ENCODE results near the gene CPPED1. TPM values are rescaled to one million over a fixed set of nuclear protein-coding genes. Genes with fewer than 3 reads are reported as not detected.

CPPED1 gene
- total and polyA plus RNA-seq, 2 of the 4 experiments (the other 2 are of a cell fraction) = 5.1 to 6.5 TPM

DNA sequence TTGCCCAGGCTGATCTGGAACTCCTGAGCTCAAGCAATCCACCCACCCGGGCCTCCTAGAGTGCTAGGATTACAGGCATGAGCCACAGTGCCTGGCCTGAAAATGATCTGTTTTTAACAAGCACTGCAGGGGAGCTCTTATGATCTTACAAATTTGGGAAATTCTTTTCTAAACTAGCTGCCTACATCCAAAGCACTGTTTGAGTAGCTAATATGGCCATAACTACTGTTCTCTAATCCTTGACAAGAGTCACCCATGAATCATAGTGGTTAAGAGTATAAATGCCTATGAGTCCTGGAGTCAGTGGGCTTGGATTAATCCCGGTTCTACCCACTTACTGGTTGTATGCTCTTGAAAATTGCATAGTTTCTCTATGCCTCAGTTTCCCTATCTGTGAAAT, 1.4 kb upstream of the CPPED1 start:
- Histone ChIP-seq H3K27ac (ENCODE audit: insufficient read depth, low read length) (no peak overlapping the region), H2AFZ (replicated peaks; ENCODE audit: low read length, poor library complexity) (no peak overlapping the region), H4K5ac (ENCODE audit: low read depth, low read length) (no peak overlapping the region), H2BK5ac (ENCODE audit: low read depth, low read length, poor library complexity, severe bottlenecking) (no peak overlapping the region), H3K4me1 (ENCODE audit: control insufficient read depth, insufficient read depth, low read length) (peaks cover 4% of the 10 kb centered on the region), H3K4ac (ENCODE audit: low read depth, low read length) (no peak overlapping the region), H3K56ac (ENCODE audit: extremely low read depth, insufficient read depth, low read length) (no peak overlapping the region), H2BK15ac (ENCODE audit: low read depth, low read length) (no peak overlapping the region), H3K4me2 (ENCODE audit: low read depth, low read length) (no peak overlapping the region), H3K27me3 (ENCODE audit: control insufficient read depth, insufficient read depth, low read length) (no peaks in the 10 kb centered on the region), H3K9me3 (ENCODE audit: control insufficient read depth, insufficient read depth, low read length) (no peaks in the 10 kb centered on the region), H2BK120ac (ENCODE audit: low read depth, low read length) (no peak overlapping the region), H2AK5ac (ENCODE audit: low read depth, low read length) (no peak overlapping the region), H3K14ac (replicated peaks; ENCODE audit: low read depth, low read length) (no peak overlapping the region), H3K36me3 (ENCODE audit: control insufficient read depth, insufficient read depth, low read length) (no peaks in the 10 kb centered on the region), H3K9ac (ENCODE audit: low read depth, low read length) (no peak overlapping the region), H4K8ac (ENCODE audit: low read depth in 2 of 2, low read length in 2 of 2) (no peak overlapping the region), H3K79me1 (ENCODE audit: low read depth in 1 of 2, low read length in 2 of 2) (peaks cover 4 to 9% of the 10 kb centered on the region in 2 experiments; a peak in 3 of 4 replicates), H3K23ac (ENCODE audit: low read depth, low read length) (no peak overlapping the region), H4K20me1 (ENCODE audit: insufficient read depth, low read length) (no peaks in the 10 kb centered on the region), H2AK9ac (replicated peaks; ENCODE audit: low read depth, low read length, poor library complexity) (no peak overlapping the region), H4K91ac (ENCODE audit: insufficient read depth, low read depth, low read length) (no peak overlapping the region), H3K9me1 (ENCODE audit: insufficient read depth, low read length) (no peaks in the 10 kb centered on the region), H3K18ac (ENCODE audit: low read depth, low read length) (no peak overlapping the region), H3K4me3 (ENCODE audit: insufficient read depth, low read depth, low read length) (no peak overlapping the region), H2BK20ac (ENCODE audit: low read depth, low read length) (no peak overlapping the region)
- BruUV-seq (replicated peaks) = no TSS peak
- ChIA-PET CTCF (no interaction called here), POLR2A (ENCODE audit: unreplicated experiment) (no interaction called here)
- DNase-seq (no peak), ATAC-seq (ENCODE audit: low read depth) (no peak)
- dilution Hi-C loops (cut with HindIII; ENCODE audit: low sequenced_read_pairs, unreplicated experiment) (no loop called here), in situ Hi-C loops (cut with MboI; ENCODE audit: low sequenced_read_pairs) (no loop called here), intact Hi-C loops (cut with micrococcal nuclease) (no loop called here)
- no CpG with 5 or more reads among the region's 2 CpGs for WGBS, 2 experiments (ENCODE audit: extremely low coverage in 2 of 2, insufficient read length in 1 of 2)
- TF ChIP-seq NFE2L2 (IDR thresholded peaks at IDR 0.05; ENCODE audit: low read depth, low read length) (no peak), RFX5 (IDR thresholded peaks at IDR 0.05; ENCODE audit: low read depth, low read length) (no peak), BHLHE40 (IDR thresholded peaks at IDR 0.05; ENCODE audit: low read depth, low read length) (no peak), FOS (IDR thresholded peaks at IDR 0.05; ENCODE audit: low read depth, low read length) (no peak), RCOR1 (IDR thresholded peaks at IDR 0.05; ENCODE audit: insufficient replicate concordance, low read length) (no peak), POLR2A (IDR thresholded peaks at IDR 0.05; ENCODE audit: low read depth, low read length) (no peak), SMC3 (IDR thresholded peaks at IDR 0.05; ENCODE audit: low read depth, low read length) (no peak), MAZ (IDR thresholded peaks at IDR 0.05; ENCODE audit: borderline replicate concordance, low read depth, low read length) (no peak), CHD1 (IDR thresholded peaks at IDR 0.05; ENCODE audit: low read depth, low read length) (no peak)
- TF ChIP-seq, protein P1, sequence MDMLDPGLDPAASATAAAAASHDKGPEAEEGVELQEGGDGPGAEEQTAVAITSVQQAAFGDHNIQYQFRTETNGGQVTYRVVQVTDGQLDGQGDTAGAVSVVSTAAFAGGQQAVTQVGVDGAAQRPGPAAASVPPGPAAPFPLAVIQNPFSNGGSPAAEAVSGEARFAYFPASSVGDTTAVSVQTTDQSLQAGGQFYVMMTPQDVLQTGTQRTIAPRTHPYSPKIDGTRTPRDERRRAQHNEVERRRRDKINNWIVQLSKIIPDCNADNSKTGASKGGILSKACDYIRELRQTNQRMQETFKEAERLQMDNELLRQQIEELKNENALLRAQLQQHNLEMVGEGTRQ (IDR thresholded peaks at IDR 0.05; ENCODE audit: low read depth, low read length) = no peak
- TF ChIP-seq, protein P2, sequence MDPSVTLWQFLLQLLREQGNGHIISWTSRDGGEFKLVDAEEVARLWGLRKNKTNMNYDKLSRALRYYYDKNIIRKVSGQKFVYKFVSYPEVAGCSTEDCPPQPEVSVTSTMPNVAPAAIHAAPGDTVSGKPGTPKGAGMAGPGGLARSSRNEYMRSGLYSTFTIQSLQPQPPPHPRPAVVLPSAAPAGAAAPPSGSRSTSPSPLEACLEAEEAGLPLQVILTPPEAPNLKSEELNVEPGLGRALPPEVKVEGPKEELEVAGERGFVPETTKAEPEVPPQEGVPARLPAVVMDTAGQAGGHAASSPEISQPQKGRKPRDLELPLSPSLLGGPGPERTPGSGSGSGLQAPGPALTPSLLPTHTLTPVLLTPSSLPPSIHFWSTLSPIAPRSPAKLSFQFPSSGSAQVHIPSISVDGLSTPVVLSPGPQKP (IDR thresholded peaks at IDR 0.05; ENCODE audit: borderline replicate concordance, low read depth, low read length) = no peak

All from IMR-90 (cell line).